ENCODE measurements around the gene YBX3.
"Not testable (repeated sequence)": the region's sequence is repeated elsewhere in the genome, so short reads cannot be mapped to it uniquely, and the experiment has no call there.

YBX3 gene
- total RNA-seq: 21.9 to 28.2 reads per million in 2 donors

- peak; percentile 65 for DNase-seq
Observed at GRCh38 chr12:10722905-10723746, at the start of gene YBX3. Gene YBX3, minus strand, starts transcription at chr12:10723323. Its CDS starts 212 bp downstream, at chr12:10723111.

GRCh38 chr12:10771132-10771733, 48.1 kb upstream of the YBX3 start:
- no peak for DNase-seq

GRCh38 chr12:10759657-10760056, 36.5 kb upstream of the YBX3 start:
- no peak for DNase-seq

GRCh38 chr12:10756194-10756593, 33.1 kb upstream of the YBX3 start:
- DNase-seq: no peak

GRCh38 chr12:10753059-10753458, 29.9 kb upstream of the YBX3 start:
- no peak for DNase-seq

- no peak for DNase-seq
Observed at GRCh38 chr12:10750385-10750727, 27.2 kb upstream of the YBX3 start.

GRCh38 chr12:10749700-10750384, 26.7 kb upstream of the YBX3 start:
- DNase-seq: no peak

GRCh38 chr12:10747730-10748129, 24.6 kb upstream of the YBX3 start:
- no peak for DNase-seq

- DNase-seq: not testable (repeated sequence)
Observed at GRCh38 chr12:10743420-10743819, 20.3 kb upstream of the YBX3 start.

- DNase-seq: no peak
Observed at GRCh38 chr12:10741845-10742244, 18.7 kb upstream of the YBX3 start.

- DNase-seq: no peak
Observed at GRCh38 chr12:10740182-10740581, 17.1 kb upstream of the YBX3 start.

- DNase-seq: no peak
Observed at GRCh38 chr12:10739157-10740118, 16.3 kb upstream of the YBX3 start.

GRCh38 chr12:10737249-10737648, 14.1 kb upstream of the YBX3 start:
- no peak for DNase-seq

- DNase-seq: no peak
Observed at GRCh38 chr12:10736463-10736862, 13.3 kb upstream of the YBX3 start.

GRCh38 chr12:10735428-10735827, 12.3 kb upstream of the YBX3 start:
- DNase-seq: no peak

GRCh38 chr12:10732549-10732948, 9.4 kb upstream of the YBX3 start:
- DNase-seq: no peak

GRCh38 chr12:10732066-10732465, 8.9 kb upstream of the YBX3 start:
- no peak for DNase-seq

GRCh38 chr12:10730559-10730958, 7.4 kb upstream of the YBX3 start:
- DNase-seq: no peak

- DNase-seq: no peak
Observed at GRCh38 chr12:10728091-10728490, 5.0 kb upstream of the YBX3 start.

- no peak for DNase-seq
Observed at GRCh38 chr12:10726945-10727344, 3.8 kb upstream of the YBX3 start.

GRCh38 chr12:10725003-10725402, 1.9 kb upstream of the YBX3 start:
- DNase-seq: no peak

GRCh38 chr12:10722502-10722904, 620 bp downstream of the YBX3 start:
- peak; percentile 65 for DNase-seq

Data from activated gamma-delta T cell (primary cell).